Right forelimb (tissue), 1 donor: ENCODE measurements around the gene STXBP2.

Experiments
- DNase-seq: peaks from one replicate; pipeline ENCODE4 v3.0.0-alpha.2; 2018

The STXBP2 gene

GRCh38 chr19:7636691-7637373 lies at the start of gene STXBP2:
Gene STXBP2 (plus strand): TSS chr19:7637110. CDS start chr19:7637150, 40 bp downstream.
- DNase-seq, result no peak

DNA sequence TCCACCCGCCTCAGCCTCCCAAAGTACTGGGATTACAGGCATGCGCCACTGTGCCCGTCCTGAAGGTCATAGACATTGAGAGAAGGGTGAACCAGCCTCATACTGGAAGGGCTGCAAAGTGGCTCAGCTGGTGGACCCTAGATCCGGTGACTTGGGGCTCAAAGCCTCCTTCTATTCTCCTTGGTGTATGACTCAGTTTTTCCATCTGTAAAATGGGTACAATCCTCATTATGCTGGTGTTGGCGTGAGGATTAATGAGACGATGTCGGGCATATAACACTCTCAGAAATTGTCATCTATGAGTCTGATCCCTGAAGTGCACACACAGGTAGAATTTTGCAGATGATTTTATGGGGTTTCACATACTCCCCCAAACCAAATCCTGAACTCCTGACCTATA lies 47.1 kb upstream of the STXBP2 start:
- DNase-seq, result no peak

GRCh38 chr19:7590256-7590655 lies 46.7 kb upstream of the STXBP2 start:
- DNase-seq, result no peak

GRCh38 chr19:7595466-7596133 lies 41.3 kb upstream of the STXBP2 start, which contains the start of gene CAMSAP3:
Gene CAMSAP3 (plus strand): TSS chr19:7595863. CDS start chr19:7596003, 140 bp downstream.
- no peak for DNase-seq

GRCh38 chr19:7596211-7596937 lies 40.5 kb upstream of the STXBP2 start:
- DNase-seq, result no peak

DNA sequence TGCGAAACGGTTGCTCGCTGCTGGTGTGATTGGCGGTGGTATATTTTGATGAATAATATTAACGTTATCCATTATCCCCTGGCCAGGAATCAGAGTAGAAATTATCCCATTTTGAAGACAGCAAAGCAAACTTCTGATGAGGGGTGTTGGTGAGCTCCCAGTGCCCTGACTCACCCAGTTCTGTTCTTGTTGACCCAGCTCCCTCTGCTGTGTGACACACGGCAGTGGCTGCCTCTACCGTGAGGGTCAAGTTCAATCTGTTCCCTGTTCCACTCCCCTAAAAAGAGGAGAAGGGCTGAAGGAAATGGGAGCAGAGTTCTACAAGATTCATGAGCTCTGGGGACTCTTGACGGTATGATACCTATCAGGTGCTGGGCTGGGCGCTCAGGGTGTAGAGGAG lies 39.2 kb upstream of the STXBP2 start:
- no peak for DNase-seq

DNA sequence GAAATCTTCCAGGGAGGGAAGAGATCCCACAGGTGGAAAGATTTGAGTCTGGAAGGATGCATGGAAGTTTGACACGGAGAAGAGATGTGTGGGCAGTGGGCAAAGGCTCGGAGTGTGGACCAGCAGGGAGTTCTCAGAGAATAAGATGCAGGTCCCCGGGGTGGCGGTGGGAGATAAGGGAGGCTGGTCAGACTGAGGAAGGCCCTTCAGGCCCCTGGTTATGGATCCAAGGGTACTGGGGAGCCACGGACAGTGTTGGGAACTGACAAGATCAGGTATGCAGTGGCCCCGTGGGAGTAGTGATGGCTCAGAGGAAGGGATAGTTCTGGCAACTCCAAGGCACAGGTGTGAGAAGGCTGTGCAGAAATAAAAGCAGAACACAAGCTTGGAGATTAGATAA lies 38.7 kb upstream of the STXBP2 start:
- DNase-seq, result no peak

GRCh38 chr19:7600721-7601120 lies 36.2 kb upstream of the STXBP2 start:
- DNase-seq, result no peak

DNA sequence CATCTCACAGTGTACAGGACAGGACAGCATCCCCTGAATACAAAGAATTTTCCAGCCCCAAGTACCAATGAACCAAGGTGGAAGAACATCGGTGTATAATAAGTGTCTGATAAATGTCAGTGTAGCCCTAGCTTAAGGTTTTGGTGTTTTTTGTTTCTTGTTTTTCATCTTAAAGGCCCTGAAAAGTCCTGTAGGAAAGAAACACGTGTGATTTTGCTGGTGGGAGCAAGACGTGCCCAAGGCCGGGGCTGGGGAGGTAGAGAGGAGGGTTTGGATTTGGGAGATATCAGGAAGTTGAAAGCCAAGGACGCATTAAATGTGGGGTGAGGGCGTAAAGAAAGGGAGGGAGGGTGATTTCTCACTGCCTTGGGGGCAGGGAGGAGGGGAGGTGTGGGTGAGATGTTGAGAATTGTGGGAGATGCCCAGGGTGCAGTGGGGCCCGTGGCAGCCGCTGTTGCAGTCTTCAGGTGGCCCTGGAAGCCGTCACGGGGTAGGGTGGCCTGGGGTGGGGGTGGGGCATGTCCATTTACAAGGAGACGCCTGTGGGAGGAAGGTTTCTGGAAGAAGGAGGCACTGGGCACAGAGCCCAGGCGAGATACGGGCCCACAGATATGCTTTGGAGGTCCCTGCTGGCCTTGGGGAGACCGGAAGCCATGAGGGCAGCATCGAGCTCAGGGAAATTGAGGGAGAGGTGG lies 34.5 kb upstream of the STXBP2 start:
- no peak for DNase-seq

DNA sequence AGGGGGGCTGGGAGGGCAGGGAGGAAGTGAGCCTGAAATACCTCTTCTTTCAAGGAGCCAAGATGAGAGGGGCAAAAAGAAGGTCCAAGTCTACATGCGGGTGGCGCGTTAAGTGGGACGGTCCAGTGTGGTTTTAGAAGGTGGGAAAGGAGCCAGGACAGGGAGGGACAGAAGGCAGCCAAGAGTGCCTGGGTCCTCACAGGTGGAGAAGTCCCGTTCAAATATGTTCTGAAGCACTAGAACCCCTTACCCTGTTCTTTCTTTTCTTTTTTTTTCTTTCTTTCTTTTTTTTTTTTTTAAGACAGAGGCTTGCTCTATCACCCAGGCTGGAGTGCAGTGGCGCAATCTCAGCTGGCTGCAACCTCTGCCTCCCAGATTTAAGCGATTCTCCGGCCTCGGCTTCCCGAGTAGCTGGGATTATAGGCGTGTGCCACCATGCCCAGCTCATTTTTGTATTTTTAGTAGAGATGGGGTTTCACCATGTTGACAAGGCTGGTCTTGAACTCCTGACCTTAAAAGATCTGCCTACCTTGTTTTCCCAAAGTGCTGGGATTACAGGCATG lies 33.9 kb upstream of the STXBP2 start:
- no peak for DNase-seq

- DNase-seq, result no peak
These were observed 33.0 kb upstream of the STXBP2 start for GRCh38 chr19:7603919-7604318.

- no peak for DNase-seq
These were observed 31.3 kb upstream of the STXBP2 start for GRCh38 chr19:7605490-7606222.

DNA sequence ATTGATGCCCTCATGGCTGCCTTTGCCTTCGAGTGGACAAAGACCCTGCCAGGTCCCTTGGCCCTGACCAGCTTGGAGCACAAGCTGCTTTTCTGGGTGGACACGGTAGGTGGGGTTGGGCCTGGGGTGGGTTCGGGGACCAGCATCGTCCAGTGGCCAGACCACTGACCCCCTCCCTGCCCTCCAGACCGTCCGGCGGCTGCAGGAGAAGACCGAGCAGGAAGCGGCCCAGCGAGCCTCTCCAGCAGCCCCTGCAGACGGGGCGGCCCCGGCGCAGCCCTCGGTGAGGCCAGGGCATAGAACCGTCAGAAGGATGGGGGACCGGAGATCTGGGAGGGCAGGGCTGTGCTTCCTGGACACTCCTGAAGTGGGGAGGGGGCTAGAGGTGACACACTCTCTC lies 30.6 kb upstream of the STXBP2 start:
- no peak for DNase-seq

DNA sequence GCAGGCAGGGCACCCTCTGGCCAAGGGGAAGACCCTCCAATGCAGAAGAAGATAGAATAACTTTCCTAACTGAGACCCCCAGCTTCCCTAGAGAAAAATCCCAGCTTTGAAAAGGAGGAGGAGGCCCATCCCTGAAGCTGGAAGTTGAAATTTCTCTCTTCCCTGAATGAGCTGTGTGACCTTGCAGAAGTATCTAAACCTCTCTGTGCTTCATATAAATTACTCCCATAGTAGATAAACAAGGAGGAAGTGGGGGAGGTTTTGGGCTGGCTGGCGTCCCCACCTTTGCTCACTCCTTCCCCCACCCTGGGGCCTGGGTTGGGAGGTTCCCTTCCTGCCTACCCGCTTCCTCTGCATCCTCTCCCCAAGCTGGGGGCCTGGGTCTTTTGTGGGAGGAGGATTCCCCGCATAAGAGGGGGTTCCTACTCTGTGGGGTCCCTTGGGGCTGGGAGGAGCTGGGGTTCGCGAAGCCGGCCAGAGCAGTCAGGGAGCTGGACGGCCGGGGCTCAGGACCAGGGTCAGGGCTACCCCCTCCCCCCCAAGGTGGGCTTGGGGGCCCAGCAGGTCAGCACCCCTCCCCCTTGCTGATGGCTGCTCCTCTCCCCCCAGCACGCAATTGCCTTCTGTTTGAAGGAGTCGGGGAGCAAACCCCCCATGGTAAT lies 29.6 kb upstream of the STXBP2 start:
- DNase-seq, result no peak

DNA sequence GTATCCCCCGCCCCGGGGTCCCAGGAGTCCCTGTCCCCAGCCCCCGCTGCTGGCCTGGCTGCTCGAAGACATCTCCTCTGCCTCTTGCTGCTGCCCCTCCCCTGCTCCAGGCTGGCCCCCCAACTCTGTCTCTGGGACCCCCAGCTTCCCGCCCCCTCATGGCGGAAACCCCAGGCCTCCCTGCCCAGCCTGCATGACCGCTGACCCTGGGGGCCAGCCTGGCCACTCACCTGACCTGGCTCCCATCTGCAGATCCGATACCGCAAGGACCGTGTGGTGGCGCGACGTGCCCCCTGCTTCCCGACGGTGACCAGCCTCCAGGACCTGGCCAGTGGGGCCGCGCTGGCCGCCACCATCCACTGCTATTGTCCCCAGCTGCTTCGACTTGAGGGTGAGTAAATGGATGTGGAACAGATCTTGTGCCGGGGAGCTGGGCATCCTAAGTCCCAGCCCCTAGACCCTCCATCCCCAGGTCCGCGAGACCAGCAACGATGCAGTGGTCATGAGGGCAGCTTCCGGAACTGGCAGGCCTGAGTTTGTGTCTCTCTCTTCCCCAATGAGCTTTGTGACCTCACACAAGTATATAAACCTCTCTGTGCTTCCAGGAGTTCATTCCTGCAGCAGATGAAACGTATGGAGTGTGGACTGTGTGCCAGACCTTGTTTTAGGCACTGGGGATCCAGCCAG lies 28.9 kb upstream of the STXBP2 start:
- DNase-seq, result no peak

- DNase-seq, result no peak
These were observed 26.2 kb upstream of the STXBP2 start for GRCh38 chr19:7610491-7611240.

DNA sequence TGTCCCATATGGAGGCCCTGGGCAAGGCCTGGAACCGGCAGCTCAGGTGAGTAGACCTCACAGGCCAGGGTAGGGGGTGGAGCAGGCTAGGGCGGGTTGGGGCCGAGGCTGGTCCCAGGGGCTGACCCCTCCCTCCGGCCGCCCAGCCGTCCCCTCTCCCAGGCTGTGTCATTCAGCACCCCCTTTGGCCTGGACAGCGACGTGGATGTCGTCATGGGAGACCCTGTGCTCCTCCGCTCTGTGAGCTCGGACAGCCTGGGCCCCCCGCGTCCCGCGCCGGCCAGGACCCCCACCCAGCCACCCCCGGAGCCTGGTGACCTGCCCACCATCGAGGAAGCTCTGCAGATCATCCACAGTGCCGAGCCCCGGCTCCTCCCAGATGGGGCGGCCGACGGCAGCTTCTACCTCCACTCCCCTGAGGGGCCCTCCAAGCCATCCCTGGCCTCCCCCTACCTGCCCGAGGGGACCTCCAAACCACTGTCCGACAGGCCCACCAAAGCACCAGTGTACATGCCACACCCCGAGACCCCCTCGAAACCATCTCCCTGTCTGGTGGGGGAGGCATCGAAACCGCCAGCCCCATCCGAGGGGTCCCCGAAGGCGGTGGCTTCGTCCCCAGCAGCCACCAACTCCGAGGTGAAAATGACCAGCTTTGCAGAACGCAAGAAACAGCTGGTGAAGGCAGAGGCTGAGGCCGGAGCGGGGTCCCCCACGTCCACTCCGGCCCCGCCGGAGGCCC lies 25.2 kb upstream of the STXBP2 start:
- no peak for DNase-seq

DNA sequence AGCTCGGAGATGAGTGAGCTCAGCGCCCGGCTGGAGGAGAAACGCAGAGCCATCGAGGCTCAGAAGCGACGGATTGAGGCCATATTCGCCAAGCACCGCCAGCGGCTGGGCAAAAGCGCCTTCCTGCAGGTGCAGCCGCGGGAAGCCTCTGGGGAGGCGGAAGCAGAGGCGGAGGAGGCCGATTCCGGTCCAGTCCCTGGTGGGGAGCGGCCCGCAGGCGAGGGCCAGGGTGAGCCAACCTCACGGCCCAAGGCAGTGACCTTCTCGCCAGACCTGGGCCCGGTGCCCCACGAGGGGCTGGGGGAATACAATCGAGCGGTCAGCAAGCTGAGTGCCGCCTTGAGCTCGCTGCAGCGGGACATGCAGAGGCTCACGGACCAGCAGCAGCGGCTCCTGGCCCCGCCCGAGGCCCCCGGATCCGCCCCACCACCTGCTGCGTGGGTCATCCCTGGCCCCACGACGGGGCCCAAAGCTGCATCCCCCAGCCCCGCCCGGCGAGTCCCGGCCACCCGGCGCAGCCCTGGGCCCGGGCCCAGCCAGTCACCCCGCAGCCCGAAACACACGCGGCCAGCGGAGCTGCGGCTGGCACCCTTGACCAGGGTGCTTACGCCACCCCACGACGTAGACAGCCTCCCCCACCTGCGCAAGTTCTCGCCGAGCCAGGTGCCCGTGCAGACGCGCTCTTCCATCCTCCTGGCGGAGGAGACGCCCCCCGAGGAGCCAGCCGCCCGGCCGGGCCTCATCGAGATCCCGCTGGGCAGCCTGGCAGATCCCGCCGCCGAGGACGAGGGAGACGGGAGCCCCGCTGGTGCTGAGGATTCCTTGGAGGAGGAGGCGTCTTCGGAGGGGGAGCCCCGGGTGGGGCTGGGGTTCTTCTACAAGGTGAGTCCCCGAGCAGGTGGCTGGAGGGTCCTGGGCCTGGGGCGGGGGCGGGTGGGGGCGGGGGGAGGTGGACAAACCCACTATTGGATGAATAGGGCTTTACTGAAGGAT lies 24.3 kb upstream of the STXBP2 start:
- no peak for DNase-seq
